ENCODE measurements around the gene GDF7.

DNA sequence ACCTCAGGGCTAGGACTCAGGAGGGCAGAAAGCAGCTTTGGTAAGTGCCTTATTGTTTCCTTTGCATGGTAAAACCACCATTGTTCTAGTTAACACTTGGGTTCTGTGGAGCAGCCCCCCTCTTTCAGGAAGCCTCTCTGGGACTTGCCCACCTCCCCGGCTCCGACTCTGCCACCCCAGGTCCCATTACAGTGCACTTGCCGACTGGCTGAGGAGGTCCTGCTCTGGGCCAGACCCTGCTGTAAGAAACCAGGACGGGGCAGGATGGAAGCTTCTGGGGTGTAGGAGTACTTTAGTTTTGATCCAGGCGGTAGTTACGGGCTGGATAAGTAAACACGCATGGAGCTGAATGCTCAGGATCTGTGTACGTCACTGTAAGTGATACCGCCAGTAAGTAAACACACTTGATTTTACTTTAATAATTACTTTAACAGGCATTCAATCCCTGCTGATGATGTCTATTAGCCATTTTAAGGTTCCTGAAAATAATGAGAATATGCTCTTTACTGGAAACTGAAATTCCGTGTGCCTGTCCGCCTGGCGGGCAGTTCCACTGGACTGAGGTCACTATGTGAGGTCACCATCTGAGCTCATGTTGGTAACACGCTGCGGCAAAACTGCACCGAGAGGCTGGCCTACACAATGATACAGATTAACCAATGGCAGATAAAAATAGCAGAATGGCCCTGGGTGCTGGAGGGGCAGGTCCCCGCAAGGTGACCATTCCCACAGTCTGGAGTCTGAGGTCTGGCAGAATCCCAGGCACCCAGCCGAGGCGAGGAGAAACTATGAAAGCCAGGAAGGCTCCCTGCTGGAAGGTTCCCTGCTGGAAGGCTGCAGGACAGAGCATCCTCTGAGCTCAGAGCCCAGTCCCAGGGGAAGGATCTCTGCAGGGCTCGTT lies 41.2 kb upstream of the GDF7 start:
- TF ChIP-seq, protein P1, sequence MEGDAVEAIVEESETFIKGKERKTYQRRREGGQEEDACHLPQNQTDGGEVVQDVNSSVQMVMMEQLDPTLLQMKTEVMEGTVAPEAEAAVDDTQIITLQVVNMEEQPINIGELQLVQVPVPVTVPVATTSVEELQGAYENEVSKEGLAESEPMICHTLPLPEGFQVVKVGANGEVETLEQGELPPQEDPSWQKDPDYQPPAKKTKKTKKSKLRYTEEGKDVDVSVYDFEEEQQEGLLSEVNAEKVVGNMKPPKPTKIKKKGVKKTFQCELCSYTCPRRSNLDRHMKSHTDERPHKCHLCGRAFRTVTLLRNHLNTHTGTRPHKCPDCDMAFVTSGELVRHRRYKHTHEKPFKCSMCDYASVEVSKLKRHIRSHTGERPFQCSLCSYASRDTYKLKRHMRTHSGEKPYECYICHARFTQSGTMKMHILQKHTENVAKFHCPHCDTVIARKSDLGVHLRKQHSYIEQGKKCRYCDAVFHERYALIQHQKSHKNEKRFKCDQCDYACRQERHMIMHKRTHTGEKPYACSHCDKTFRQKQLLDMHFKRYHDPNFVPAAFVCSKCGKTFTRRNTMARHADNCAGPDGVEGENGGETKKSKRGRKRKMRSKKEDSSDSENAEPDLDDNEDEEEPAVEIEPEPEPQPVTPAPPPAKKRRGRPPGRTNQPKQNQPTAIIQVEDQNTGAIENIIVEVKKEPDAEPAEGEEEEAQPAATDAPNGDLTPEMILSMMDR (conservative IDR thresholded peaks at IDR 0.05; ENCODE audit: low read length): no peak
- TF ChIP-seq EZH2phosphoT487 (IDR thresholded peaks at IDR 0.05; ENCODE audit: borderline replicate concordance, low read depth, low read length): no peak

Measured in OCI-LY7 (cell line).